Body of pancreas (tissue), 4 donors: ENCODE results near the gene CTNND2.

Experiments used
- POLR2A ChIP-seq, 3 donors: fragments of 450-650 bp; IDR thresholded peaks; one replicate each; pipeline ENCODE4 v1.6.1; 2016; ENCODE audit warnings: antibody characterized with exemption in 3 of 3, mild to moderate bottlenecking in 2 of 3
- TF ChIP-seq, protein P1 (sequence below), 7 experiments: fragments of 450-650 bp in 4 of 7; fragments of 200-600 bp in 3 of 7; sonication (generic) in 3 of 7; IDR thresholded peaks; one replicate each; pipeline ENCODE4 v1.5.1; 2016 to 2019; ENCODE audit warnings: antibody characterized with exemption in 7 of 7

DNA sequence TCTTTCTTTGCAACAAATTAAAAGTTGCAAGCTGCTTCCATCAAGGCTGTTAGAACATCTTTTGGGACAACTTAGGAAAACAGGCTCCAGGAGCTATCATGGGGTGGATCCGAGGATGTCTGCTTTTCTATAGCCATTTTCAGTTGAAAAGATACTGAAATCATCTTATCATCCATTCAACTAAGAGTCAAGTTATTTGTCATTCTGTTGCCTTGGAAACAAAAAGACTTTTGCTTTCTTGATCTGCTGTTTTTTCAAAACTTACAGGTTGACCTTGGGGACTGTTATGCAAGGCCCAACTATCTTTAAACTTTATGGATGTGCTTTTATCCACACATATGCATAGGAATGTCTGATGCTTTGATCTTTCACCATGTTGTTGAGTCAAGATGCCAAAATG is 597.9 kb downstream of the CTNND2 start:
- TF ChIP-seq, protein P1, sequence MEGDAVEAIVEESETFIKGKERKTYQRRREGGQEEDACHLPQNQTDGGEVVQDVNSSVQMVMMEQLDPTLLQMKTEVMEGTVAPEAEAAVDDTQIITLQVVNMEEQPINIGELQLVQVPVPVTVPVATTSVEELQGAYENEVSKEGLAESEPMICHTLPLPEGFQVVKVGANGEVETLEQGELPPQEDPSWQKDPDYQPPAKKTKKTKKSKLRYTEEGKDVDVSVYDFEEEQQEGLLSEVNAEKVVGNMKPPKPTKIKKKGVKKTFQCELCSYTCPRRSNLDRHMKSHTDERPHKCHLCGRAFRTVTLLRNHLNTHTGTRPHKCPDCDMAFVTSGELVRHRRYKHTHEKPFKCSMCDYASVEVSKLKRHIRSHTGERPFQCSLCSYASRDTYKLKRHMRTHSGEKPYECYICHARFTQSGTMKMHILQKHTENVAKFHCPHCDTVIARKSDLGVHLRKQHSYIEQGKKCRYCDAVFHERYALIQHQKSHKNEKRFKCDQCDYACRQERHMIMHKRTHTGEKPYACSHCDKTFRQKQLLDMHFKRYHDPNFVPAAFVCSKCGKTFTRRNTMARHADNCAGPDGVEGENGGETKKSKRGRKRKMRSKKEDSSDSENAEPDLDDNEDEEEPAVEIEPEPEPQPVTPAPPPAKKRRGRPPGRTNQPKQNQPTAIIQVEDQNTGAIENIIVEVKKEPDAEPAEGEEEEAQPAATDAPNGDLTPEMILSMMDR (IDR thresholded peaks at IDR 0.05), result no peak
- TF ChIP-seq POLR2A (IDR thresholded peaks at IDR 0.05), result no peak
